Measurements from ENCODE around the gene SENP6.
A peak's percentile ranks its signal among the peaks of the same experiment; 100 is the strongest.

SENP6 gene

GRCh38 chr6:75735491-75736186, 134.0 kb downstream of the SENP6 start:
- H3K9me3 ChIP-seq (ENCODE audit: low read depth, low read length), result no peaks in the 10 kb centered on the region
- no peak overlapping the region for H3K9ac ChIP-seq (ENCODE audit: insufficient read length)
- no peak overlapping the region for H3K27ac ChIP-seq
- DNase-seq (ENCODE audit: low read depth, low spot score), result no peak
- H3K36me3 ChIP-seq (ENCODE audit: insufficient read depth, low read length), result no peaks in the 10 kb centered on the region
- TF ChIP-seq EZH2 (IDR thresholded peaks at IDR 0.05), result no peak
- no peak for TF ChIP-seq FOXP2 (optimal IDR thresholded peaks at IDR 0.05; ENCODE audit: control extremely low read depth, extremely low read length, insufficient read depth)
- no peak overlapping the region for H3K4me3 ChIP-seq

GRCh38 chr6:75743971-75744370, 142.3 kb downstream of the SENP6 start:
- H3K9ac ChIP-seq (ENCODE audit: insufficient read length), result no peak overlapping the region
- DNase-seq (ENCODE audit: low read depth, low spot score), result no peak
- no peak overlapping the region for H3K4me3 ChIP-seq
- H3K36me3 ChIP-seq (ENCODE audit: insufficient read depth, low read length), result no peaks in the 10 kb centered on the region
- no peaks in the 10 kb centered on the region for H3K9me3 ChIP-seq (ENCODE audit: low read depth, low read length)
- TF ChIP-seq POLR2AphosphoS5 (IDR thresholded peaks at IDR 0.05; ENCODE audit: borderline replicate concordance, low read depth, low read length), result no peak
- TF ChIP-seq EZH2 (IDR thresholded peaks at IDR 0.05), result no peak
- no peak for TF ChIP-seq FOXP2 (optimal IDR thresholded peaks at IDR 0.05; ENCODE audit: control extremely low read depth, extremely low read length, insufficient read depth)
- no peak overlapping the region for H3K27ac ChIP-seq

GRCh38 chr6:75745404-75745803, 143.7 kb downstream of the SENP6 start:
- DNase-seq (ENCODE audit: low read depth, low spot score), result no peak
- Histone ChIP-seq H3K9ac (ENCODE audit: insufficient read length) (no peak overlapping the region), H3K27ac (no peak overlapping the region), H3K36me3 (ENCODE audit: insufficient read depth, low read length) (no peaks in the 10 kb centered on the region), H3K4me3 (no peak overlapping the region), H3K9me3 (ENCODE audit: low read depth, low read length) (no peaks in the 10 kb centered on the region)
- no peak for TF ChIP-seq EZH2 (IDR thresholded peaks at IDR 0.05)
- no peak for TF ChIP-seq POLR2AphosphoS5 (IDR thresholded peaks at IDR 0.05; ENCODE audit: borderline replicate concordance, low read depth, low read length)
- TF ChIP-seq FOXP2 (optimal IDR thresholded peaks at IDR 0.05; ENCODE audit: control extremely low read depth, extremely low read length, insufficient read depth), result no peak

- Histone ChIP-seq H3K9ac (ENCODE audit: insufficient read length) (no peak overlapping the region), H3K36me3 (ENCODE audit: insufficient read depth, low read length) (no peaks in the 10 kb centered on the region), H3K4me3 (no peak overlapping the region), H3K9me3 (ENCODE audit: low read depth, low read length) (no peaks in the 10 kb centered on the region), H3K27ac (no peak overlapping the region)
- no peak for DNase-seq (ENCODE audit: low read depth, low spot score)
- TF ChIP-seq EZH2 (IDR thresholded peaks at IDR 0.05) (no peak), POLR2AphosphoS5 (IDR thresholded peaks at IDR 0.05; ENCODE audit: borderline replicate concordance, low read depth, low read length) (no peak), FOXP2 (optimal IDR thresholded peaks at IDR 0.05; ENCODE audit: control extremely low read depth, extremely low read length, insufficient read depth) (no peak)
Observed at GRCh38 chr6:75746221-75746620, 144.5 kb downstream of the SENP6 start.

- DNase-seq (ENCODE audit: low read depth, low spot score), result no peak
- H3K9me3 ChIP-seq (ENCODE audit: low read depth, low read length), result no peaks in the 10 kb centered on the region
- no peak overlapping the region for H3K4me3 ChIP-seq
- no peak overlapping the region for H3K9ac ChIP-seq (ENCODE audit: insufficient read length)
- H3K27ac ChIP-seq, result no peak overlapping the region
- no peaks in the 10 kb centered on the region for H3K36me3 ChIP-seq (ENCODE audit: insufficient read depth, low read length)
- TF ChIP-seq EZH2 (IDR thresholded peaks at IDR 0.05) (no peak), POLR2AphosphoS5 (IDR thresholded peaks at IDR 0.05; ENCODE audit: borderline replicate concordance, low read depth, low read length) (no peak), FOXP2 (optimal IDR thresholded peaks at IDR 0.05; ENCODE audit: control extremely low read depth, extremely low read length, insufficient read depth) (no peak)
Observed at GRCh38 chr6:75747152-75747992, 145.7 kb downstream of the SENP6 start.

- Histone ChIP-seq H3K9me3 (ENCODE audit: low read depth, low read length) (no peaks in the 10 kb centered on the region), H3K4me3 (peak overlapping the region; percentile 93), H3K36me3 (ENCODE audit: insufficient read depth, low read length) (no peaks in the 10 kb centered on the region), H3K9ac (ENCODE audit: insufficient read length) (peak overlapping the region; percentile 89), H3K27ac (no peak overlapping the region)
- DNase-seq (ENCODE audit: low read depth, low spot score), result no peak
- TF ChIP-seq FOXP2 (optimal IDR thresholded peaks at IDR 0.05; ENCODE audit: control extremely low read depth, extremely low read length, insufficient read depth) (no peak), EZH2 (IDR thresholded peaks at IDR 0.05) (no peak), POLR2AphosphoS5 (IDR thresholded peaks at IDR 0.05; ENCODE audit: borderline replicate concordance, low read depth, low read length) (no peak)
Observed at GRCh38 chr6:75748003-75748742, 146.5 kb downstream of the SENP6 start.

GRCh38 chr6:75748743-75749538, 147.3 kb downstream of the SENP6 start, which contains the start of gene MYO6:
TSS of gene MYO6 (plus strand) at chr6:75749239. CDS start at chr6:75817548, 68,309 bp downstream.
- no peaks in the 10 kb centered on the region for H3K36me3 ChIP-seq (ENCODE audit: insufficient read depth, low read length)
- peak within 1 kb of the TSS; percentile 93 for H3K4me3 ChIP-seq
- H3K27ac ChIP-seq, result no peak within 1 kb of the TSS
- H3K9ac ChIP-seq (ENCODE audit: insufficient read length), result peak within 1 kb of the TSS; percentile 89
- no peaks in the 10 kb centered on the region for H3K9me3 ChIP-seq (ENCODE audit: low read depth, low read length)
- DNase-seq (ENCODE audit: low read depth, low spot score), result no peak
- TF ChIP-seq FOXP2 (optimal IDR thresholded peaks at IDR 0.05; ENCODE audit: control extremely low read depth, extremely low read length, insufficient read depth) (no peak), POLR2AphosphoS5 (IDR thresholded peaks at IDR 0.05; ENCODE audit: borderline replicate concordance, low read depth, low read length) (peak; percentile 55; the same call in 1 of the 2 replicates), EZH2 (IDR thresholded peaks at IDR 0.05) (no peak)
